GM12873 (cell line): Measurements from ENCODE around the gene AMPD1.

Experiments used
- CTCF ChIP-seq: IDR thresholded peaks from 2 replicates; pipeline ENCODE4 v1.5.1; 2012; ENCODE audit warnings: low read depth, mild to moderate bottlenecking, moderate library complexity, low read length, control low read depth; ENCODE audit not compliant: insufficient read depth; ENCODE audit errors: missing control alignments

AMPD1 gene

DNA sequence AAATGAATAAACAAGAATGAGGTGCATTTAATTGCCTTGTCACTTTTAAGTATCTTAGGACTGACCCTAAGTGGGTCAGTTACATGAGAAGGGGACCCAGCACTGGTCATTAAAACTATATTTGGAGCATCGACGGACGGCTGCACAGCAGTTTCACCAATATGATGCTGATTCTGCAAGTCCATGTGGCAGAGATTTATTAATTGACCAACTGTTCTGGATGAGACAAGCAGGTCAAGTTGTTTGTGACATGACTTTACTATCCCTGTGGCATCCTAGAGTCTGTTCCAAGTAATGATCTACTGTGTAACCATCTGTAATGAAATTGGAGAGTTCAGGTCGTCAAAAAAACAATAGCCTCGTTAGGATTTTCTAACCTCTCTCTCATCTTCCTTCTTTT is 9.5 kb downstream of the AMPD1 start:
- TF ChIP-seq CTCF: no peak

DNA sequence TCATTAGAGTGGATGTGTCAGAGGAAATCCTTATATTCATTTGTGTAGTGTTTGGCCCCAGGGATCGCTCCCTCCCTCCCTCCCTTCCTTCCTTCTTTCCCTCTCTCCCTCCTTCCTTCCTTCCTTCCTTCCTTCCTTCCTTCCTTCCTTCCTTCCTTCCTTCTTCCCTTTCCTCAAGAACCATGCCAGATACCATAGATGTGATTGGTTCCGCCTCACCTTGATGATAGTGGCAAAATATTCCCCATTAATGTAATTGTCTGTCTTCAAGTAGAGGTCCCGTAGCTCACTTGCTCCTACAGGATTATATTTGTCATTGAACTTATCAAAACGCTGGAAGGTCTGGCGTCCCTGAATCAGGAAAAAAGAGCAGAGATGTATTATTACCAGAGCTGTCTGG is 17.7 kb downstream of the AMPD1 start:
- no peak for TF ChIP-seq CTCF

GRCh38 chr1:114676115-114676514 is 19.2 kb downstream of the AMPD1 start:
- TF ChIP-seq CTCF: no peak

GRCh38 chr1:114671939-114672275 is 23.4 kb downstream of the AMPD1 start:
- TF ChIP-seq CTCF: no peak

DNA sequence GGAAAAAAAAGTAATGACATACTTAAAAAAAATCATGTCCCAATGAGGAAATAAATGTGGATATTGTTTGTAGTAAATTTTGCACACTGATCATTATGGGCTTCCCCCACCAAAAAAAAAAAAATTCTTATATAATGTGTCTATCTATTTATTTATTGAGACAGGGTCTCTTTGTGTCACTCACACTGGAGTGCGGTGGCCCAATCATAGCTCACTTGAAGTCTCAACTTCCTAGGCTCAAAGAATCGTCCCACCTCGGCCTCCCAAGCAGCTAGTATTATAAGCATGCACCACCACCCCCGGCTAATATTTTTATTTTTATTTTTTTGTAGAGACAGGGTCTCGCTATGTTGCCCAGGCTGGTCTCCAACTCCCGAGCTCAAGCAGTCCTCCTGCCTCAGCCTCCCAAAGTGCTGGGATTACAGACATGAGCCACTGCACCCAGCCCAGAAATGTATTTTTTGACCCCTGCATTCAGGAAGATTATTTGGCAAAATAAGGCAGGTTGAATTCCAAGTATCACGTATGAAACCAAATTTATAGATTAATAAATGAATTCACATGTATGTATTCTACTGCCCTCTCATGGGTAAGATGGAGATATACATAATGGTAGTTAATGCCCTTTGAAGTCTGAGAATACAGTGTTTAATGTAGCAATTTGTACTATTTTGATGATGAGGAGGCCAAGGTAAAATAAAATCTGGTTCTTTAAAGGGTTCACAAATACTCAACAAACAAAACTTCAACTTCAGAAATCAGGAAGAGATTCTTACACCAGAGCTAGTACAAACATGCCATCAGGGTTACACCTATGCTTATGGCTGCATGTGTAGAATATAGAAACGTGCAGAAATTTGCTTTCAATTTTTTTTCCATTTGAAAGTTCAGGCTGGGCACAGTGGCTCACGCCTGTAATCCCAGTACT is 24.1 kb downstream of the AMPD1 start:
- peak; percentile 13 for TF ChIP-seq CTCF

GRCh38 chr1:114670083-114671010 is 25.0 kb downstream of the AMPD1 start:
- TF ChIP-seq CTCF: no peak

GRCh38 chr1:114669562-114670082 is 25.7 kb downstream of the AMPD1 start, which contains the start of gene DENND2C:
Gene DENND2C (minus strand): TSS chr1:114670049. CDS start chr1:114625984, 44,065 bp downstream.
- TF ChIP-seq CTCF: peak; percentile 9
